ENCODE data around the gene CD79A. TPM values are rescaled to one million over a fixed set of nuclear protein-coding genes. Genes with fewer than 3 reads are reported as not detected.
A peak's percentile ranks its signal among the peaks of the same experiment; 100 is the strongest.
"Not testable (repeated sequence)": the region's sequence is repeated elsewhere in the genome, so short reads cannot be mapped to it uniquely, and the experiment has no call there.

The CD79A gene
- total RNA-seq, 1 donor = 17.2 TPM

DNA sequence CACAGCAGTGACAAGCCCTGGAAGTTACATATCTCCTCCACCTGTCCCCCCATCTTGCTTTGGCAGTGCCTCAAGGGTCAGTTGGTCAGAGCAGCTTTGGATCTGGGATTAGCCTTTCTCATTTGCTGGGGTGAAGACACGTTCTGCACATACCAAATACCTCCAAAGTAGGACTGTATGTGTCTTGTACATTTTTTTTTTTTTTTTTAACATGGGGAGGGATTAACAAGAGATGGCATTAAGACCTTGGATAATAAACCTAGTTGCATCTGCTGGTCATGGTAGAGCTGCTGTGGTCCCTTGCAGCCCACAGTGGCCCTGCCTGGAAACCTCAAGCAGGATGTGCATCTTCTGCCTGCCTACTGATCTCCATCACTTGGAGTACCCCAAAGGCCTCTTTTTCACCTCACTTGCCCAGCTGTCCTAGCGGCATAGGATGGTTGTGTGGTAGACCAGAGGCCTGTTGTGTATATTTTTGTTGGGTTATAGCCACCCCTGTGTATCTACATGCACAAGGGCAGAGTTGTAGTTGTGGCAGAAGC, 14.6 kb upstream of the CD79A start:
- no peak for DNase-seq (ENCODE audit: low read depth in 2 of 3, low spot score in 2 of 3)

DNA sequence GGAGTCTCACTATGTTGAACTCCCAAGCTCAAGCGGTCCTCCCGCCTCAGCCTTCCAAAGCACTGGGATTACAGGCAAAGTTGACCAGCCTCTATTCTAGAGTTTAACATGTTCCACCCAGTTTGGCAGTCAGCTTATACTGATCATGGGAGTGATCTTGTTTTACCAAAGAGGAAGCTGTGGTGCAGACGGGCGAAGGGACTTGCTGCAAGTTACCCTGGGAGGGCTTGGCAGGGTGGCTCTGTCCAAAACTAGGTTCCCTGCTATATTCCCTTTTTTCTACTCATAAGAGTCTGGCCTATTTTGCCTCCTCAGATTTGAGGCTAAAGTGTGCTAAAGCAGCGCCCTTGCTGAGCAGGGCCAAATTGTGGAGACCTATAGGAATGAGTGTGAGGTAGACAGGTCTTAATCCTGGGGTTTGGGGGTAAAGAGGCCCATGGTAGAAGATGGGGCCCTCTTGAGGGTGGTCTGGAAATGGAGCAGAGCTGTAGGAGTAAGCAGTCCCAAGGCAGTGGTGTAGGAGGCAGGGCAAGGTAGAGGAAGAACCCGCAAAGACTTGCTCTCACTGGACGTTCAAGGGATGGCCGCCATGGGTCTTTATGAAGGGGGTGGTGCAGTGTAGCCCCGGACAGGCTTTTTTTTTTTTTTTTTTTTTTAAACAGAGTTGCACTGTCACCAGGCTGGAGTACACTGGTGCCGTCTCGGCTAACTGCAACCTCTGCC, 13.7 kb upstream of the CD79A start:
- DNase-seq (ENCODE audit: low read depth in 2 of 3, low spot score in 2 of 3) = peak in 1 of 3 donors; percentile 45

DNA sequence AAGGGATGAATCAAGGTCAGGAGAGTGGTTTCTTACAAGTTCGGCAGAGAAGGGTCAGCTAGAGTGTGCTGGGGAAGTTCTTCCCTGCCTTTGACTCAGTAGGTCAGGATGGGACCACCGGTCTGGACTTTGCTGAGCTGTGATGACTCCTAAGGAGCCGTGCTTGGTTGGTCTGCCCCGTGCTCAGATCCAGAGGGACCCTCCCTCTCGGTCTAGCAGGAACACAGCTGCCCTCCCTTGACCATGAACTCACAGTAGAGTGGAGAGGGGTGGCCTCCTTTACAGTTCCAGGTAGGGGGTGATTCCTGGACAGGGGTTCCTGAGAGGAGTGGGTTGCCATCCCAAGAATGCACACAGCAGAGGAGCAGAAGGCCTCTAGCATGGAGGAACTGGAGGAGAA, 12.7 kb upstream of the CD79A start:
- no peak for DNase-seq (ENCODE audit: low read depth in 2 of 3, low spot score in 2 of 3)

DNA sequence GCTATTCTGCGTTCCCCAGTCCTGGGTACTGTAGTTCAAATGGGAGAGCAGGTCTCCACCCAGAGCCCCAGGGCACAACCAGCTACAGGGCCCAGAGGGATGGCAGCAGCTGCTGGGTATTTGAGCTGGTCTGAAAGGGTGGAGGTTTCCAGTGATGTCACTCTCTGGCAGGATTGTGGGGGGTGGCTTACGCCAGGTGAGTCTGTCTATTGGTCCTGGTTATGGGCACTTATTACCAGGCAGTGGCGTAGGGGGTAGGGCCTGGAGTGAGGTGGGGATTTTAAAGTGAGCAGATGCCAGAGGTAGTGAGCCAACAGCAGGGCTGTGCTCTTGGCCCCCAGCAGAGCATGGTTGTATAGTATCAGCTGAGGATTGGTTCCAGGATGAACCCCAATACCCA, 10.8 kb upstream of the CD79A start:
- no peak for DNase-seq (ENCODE audit: low read depth in 2 of 3, low spot score in 2 of 3)

DNA sequence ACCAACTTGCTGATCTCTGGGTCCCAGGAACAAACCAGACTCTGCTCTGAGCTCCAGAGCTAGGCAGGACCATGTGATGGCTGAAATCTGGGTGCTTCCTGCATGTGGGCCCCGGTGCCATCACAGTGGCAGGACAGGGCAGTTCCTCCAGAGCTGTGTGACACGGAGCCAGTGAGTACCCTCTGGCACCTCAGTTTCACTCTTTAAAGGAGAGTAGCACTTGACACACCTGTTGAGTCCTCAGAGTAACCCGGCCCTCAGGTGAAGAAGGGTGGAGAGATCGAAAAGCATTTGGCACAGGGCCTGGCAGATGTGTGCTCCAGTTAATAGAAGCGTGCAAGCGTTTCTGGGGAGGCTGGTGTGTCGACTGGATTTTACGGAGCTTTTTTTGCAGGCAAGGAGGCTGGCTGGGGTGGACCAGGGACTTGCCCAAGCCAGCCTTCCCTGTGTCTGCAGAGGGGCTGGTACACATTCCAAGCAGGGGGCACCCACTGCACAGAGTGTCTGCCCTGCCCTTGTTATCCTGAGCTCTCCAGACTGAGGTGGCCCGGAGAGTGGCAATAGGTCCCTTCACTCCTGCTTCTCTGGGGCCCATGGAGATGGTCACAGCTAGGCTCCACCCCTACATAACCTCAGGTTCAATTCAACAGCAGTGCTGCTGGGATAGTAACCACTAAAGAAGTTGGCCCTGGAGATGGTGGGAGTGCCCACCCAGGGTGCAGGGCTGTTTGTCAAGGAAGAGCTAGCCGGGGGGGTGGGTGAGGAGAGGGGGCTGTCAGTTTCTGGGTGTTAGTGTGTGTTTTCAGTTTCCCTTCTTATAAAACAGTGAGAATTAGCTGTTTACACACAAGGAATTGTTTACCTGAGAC, 8.7 kb upstream of the CD79A start:
- DNase-seq (ENCODE audit: low read depth in 2 of 3, low spot score in 2 of 3) = no peak

DNA sequence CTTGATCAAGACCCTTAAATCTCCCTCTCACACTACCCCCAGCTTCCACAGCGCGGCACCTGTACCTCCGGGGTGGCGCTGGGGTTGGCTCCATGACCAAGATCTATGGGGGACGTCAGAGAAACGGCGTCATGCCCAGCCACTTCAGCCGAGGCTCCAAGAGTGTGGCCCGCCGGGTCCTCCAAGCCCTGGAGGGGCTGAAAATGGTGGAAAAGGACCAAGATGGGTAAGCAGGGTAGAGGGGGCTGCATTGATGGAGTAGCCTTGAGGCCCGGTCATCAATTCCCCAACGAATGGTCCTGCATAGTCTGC, 8.1 kb upstream of the CD79A start:
- no peak for DNase-seq (ENCODE audit: low read depth in 2 of 3, low spot score in 2 of 3)

DNA sequence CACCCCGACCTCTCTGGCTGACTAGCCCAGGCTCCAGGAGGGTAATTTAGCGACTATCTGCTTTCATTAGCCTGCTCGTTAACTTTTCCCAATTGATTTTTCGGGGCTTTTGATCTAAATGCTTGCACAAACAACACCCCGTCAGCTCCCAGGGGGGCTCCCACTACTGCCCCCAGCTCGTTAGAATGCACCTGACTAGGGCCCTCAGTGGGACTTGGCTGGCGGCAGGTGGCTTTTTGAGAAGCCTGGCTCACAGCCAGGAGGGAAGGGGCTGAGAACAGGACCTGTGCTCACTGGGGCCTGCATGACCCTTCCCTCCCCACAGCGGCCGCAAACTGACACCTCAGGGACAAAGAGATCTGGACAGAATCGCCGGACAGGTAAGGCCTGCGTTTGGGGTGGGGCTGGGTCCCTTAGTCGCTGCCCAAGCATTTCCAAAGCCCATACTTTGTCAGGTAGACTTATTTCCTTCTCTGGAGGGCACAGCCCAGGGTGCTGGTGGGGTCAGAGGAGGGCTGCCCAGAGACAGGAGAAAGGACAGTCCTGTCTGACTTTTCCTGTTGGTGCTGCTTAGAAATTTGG, 7.6 kb upstream of the CD79A start:
- no peak for DNase-seq (ENCODE audit: low read depth in 2 of 3, low spot score in 2 of 3)

DNA sequence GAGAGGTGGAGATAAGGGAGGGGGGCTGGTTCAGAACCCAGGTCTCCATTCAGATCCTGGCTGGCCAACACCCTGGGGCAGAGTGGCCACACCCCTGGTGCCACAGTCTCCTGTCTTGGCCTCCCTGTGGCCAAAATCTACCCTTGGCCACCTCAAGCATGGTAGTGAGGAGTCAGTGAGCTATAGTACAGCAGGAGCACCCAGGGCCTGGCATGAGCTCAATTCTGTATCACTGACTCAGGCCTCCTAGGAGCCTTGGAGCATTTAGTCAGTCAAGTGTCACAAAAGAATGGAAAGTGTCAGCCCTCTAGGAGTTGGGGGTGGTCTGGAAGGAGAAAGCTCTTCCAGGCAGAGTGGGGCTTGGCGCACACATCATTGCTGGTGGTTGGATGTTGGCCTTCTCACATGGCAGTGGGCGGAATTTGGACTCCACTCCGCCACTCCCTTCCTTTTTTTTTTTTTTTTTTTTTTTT, 6.6 kb upstream of the CD79A start:
- DNase-seq (ENCODE audit: low read depth in 2 of 3, low spot score in 2 of 3) = no peak

DNA sequence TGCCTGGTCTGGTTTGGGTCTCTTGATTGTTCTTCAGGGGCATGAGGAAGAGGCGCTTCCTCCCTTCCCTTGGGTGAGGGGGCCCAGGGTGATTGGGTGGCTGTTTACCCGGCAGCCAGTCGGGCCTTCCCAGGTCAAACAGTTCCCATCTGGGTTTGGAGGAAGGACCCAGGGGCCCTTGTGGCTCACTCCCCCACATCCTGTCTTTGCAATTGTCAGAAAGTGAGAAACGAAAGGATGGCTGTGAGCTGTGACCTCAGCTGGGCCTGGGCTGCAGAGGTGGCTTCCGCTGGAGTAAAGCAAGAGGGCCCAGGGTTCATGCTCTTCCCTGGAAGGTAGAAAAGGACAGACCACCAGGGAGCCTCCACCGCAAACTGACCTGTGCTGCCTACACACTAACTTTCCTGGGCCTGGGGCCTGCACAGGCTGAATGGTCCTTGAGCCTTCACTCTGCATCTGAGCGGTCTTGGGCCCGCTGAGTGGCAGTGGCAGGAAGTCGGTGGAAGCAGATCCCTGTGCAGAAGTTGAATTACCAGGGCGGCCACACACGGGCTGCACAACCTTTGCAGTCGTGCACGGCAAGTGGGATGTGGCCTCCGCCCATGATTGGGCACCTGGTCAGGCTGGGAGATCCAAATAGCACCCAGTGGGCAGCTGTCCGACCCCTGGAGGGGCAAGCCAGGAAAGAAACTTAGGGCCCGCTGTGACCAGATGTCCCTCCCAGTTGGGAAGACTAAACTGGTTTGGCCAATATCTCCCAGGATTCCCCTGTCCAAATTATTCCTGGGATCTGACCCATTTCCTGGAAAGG, 5.3 kb upstream of the CD79A start:
- DNase-seq (ENCODE audit: low read depth in 2 of 3, low spot score in 2 of 3) = peak; percentile 37 to 73 (median 67)

DNA sequence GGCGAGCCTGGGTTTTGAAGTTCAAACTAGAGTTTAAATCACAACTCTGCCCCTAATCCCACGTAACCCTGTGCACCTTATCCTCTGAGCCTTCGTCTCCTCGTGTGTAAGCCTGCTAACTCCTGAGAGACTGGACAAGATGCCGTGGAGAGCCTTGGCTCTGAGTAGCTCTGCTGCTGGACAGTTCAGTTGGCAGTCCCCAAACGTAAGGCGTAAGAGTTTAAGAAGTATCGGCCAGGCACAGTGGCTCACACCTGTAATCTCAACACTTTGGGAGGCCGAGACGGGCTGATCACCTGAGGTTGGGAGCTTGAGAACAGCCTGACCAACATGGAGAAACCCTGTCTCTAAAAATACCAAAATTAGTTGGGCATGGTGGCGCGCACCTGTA, 4.7 kb upstream of the CD79A start:
- DNase-seq (ENCODE audit: low read depth in 2 of 3, low spot score in 2 of 3) = no peak

DNA sequence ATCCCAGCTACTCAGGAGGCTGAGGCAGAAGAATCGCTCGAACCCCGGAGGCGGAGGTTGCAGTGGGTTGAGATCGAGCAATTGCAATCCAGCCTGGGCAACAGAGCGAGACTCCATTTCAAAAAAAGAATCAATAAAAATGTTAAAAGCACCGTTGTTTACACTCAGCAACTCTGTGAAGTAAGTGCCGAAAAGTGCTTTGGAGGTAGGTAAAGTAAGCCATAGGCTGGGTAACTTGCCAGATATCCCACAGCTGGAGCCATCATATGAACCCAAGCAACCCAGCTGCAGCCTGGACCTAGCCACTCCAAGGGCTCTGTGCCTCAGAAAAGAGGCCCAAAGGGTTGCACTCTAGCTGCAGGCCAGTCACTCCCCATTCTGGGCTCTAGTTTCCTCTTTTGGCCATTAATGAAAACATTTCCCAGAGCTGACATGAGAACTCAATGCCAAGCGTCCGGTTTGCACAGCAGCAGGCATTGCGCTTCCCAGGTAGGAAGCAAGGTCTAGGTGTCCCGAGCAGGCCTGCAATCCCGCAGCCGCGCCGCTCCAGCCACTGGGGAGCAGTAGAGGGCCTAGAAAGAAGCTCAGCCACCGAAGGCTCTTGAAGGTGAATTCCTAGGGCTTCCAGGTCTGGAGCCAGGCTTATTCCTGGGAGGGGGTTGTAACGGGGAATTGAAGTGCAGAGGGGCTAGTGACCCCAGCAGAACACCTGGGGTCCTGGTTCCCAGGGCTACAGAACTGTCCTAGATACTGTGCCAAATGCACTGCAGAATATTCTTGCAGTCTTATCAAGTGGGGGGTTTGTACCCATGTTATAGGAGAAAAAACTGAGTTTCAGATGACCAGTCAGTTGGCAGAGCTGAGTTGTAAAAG, 4.1 kb upstream of the CD79A start:
- peak in 2 of 3 donors; percentile 47 to 60 for DNase-seq (ENCODE audit: low read depth in 2 of 3, low spot score in 2 of 3)

DNA sequence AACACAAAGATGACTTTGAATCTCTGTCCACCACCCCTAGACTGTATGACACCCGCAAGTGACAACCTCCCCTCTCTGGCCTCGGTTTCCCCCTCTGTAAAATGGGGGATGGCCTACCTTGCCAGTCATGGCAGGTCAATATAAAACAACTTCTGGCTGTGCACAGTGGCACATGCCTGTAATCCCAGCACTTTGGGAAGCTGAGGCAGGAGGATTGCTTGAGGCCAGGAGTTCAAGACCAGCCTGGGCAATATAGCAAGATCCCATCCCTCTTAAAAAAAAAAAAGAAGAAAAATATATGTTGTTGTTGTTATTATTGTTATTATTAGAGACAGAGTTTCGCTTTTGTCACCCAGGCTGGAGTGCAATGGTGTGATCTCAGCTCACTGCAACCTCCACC, 1.1 kb upstream of the CD79A start:
- DNase-seq (ENCODE audit: low read depth in 2 of 3, low spot score in 2 of 3) = not testable (repeated sequence)

DNA sequence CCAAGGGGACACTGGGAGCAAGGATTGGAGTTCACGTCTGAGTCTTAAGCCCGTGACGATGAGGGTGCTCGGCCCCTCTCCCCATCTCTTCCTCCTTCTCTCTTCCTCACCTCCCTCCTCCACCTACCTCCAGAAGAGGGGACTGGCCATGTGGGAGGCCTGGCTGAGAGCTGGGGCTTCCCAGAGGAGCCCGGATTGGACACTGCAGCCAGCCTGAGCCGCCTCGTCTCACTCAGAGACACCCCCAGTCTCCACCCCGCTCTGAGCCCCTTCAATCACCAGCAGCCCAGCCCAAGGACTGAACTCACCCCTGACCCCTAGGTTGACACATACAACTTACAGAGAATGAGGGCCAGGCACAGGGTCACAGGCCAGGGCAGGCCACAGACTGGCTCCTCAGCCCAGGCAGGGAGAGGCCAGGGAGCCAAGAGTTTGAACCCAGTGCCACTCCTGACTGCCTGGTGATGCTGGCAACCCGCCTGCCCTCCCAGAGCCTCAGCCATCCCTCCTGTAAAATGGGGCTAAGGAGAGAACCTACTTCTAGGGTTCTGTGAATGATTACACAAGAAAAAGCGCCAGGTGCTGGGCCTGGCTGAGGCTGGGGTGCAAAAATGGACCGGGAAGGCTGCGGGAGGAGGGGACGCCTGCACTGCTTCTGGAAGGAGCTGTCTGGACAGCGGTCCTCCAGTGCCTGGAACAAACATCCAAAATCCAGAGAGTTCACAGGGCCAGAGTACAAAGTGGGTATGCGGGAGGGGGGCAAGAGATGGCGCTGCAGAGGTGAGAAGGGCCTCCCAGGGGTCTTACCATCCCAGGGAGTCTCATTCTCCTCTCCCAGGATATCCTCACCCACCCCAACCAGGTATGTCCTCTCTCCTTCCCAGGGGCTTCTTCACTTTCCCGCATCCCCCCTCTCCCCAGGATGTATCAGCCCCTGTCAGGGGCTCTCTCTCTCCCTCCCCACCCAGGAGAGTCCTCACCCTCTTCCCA, 1.1 kb downstream of the CD79A start:
- DNase-seq (ENCODE audit: low read depth in 2 of 3, low spot score in 2 of 3) = no peak

DNA sequence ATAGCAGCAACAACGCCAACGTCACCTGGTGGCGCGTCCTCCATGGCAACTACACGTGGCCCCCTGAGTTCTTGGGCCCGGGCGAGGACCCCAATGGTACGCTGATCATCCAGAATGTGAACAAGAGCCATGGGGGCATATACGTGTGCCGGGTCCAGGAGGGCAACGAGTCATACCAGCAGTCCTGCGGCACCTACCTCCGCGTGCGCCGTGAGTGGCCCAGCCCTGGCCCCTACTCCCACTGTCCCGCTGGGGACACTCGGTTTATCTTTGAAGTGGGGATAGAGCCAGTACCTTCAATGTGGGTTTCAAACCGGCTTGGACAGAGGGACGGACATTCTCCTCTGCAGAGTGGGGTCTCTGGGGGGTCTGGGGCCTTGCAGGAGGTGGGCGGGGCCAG, 2.0 kb downstream of the CD79A start:
- DNase-seq (ENCODE audit: low read depth in 2 of 3, low spot score in 2 of 3) = no peak

DNA sequence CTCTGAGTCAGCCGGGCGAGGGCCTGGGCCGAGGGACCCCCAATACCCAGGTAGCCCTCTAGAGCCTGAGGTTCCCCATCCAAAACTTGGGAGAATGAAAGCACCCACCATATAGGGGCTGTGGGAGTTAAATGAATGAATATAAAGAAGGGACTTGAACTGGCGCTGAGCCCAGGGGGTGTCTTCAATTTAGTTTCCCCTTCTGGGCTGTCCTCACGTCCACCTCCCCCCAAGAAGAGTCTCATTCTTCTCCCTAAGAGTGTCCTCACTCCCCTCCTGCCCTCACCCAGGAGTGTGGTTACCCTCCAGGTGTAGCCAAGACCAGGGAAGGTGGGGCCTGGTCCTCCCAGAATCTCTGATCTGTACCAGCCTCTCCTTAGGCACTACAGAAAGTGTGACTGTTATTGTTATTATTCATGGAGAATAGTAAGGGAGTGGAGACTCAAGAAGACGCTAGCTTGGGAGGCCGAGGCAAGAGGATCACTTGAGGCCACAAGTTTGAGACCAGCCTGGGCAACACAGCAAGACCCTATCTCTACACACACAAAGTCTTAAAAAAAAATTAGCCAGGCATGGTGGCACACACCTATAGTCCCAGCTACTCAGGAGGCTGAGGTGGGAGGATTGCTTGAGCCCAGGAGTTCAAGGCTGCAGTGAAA, 2.7 kb downstream of the CD79A start:
- no peak for DNase-seq (ENCODE audit: low read depth in 2 of 3, low spot score in 2 of 3)

DNA sequence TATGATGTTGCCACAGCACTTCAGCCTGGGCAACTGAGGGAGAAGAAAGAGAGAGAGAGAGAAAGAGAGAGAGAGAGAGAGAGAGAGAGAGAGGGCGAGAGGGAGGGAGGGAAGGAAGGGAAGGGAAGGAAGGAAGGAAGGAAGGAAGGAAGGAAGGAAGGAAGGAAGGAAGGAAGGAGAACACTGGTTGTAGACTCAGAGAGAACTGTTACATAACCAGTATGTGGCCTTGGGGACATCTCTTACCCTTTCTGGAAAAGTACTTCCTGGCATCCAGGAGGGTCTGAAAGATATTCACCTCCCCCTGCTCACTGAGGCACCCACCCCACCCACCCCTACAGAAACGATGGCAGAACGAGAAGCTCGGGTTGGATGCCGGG, 3.2 kb downstream of the CD79A start:
- DNase-seq (ENCODE audit: low read depth in 2 of 3, low spot score in 2 of 3) = no peak

DNA sequence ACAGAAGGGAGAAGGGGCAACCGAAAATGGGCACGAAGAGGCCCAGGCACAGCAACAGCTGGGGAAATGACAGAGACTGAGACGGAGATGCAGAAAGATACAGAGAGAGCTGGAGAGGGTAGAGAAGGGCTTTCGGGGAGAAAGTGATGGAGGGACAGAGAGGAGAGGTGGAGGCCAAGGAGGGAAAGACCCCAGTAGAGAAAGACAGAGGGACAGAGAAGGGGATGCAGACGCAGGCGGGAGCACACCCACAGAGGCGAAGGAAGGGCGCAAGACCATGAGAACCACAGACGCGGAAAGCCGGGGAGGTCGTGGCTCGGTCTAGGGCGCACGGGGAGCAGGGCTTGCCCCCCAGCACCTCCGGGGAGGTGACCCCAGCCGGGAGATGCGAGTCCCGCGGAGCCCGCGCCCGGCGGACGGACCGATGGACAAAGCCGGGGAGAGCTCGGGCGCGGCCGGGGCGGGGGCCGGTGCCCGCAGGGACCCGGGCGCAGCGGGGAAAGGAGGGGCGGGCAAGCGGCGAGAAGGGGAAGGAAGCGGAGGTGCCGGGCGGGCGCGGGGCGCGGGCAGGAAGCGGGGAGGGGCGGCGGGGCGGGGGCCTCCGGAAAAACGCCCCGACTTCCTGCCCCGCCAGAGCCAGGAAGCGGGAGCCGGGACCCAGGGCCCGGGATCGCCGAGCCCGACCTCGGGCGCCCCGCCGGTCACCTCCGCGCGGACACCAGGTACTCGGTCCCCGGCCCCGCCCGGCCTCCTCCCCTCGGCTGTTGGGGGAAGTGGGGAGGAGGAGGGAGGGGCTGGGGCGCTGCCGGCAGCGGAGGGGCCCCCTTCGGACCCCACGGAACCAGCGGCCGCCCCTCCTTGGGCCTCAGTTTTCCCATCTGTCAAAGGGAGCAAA, 5.7 kb downstream of the CD79A start, which contains the start of gene ARHGEF1:
Gene ARHGEF1, plus strand, starts transcription at position 617 of the 895 bp plus-strand sequence. CDS start 4,899 bp downstream, outside the sequence.
- DNase-seq (ENCODE audit: low read depth in 2 of 3, low spot score in 2 of 3) = peak in 1 of 3 donors; percentile 46
